T-helper 22 cell (primary cell): Measurements from ENCODE around the gene PRICKLE3.
A peak's percentile ranks its signal among the peaks of the same experiment; 100 is the strongest.

Experiments
- DNase-seq: peaks from one replicate; pipeline ENCODE4 v3.0.0-alpha.2; 2020; ENCODE audit warnings: low read depth

PRICKLE3 gene

DNA sequence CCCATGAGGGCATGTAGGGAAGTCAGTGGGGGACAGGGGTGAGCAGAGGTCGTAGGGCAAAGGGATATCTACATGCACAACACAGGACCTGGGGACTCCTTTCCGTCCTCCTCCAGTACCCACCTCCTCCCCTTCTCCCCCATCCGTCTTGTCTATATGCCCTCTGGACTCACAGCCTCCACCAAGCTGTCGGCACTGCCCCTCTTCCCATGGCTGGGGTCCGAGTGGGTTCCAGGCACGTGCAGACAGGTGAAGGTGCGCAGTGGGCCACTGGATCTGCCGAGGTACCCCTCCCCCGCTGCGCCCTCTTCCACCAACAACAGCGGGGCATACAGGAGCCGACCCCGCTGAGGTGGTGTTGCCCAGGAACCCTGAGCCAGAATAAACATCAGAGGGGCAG lies 19.3 kb upstream of the PRICKLE3 start:
- no peak for DNase-seq

DNA sequence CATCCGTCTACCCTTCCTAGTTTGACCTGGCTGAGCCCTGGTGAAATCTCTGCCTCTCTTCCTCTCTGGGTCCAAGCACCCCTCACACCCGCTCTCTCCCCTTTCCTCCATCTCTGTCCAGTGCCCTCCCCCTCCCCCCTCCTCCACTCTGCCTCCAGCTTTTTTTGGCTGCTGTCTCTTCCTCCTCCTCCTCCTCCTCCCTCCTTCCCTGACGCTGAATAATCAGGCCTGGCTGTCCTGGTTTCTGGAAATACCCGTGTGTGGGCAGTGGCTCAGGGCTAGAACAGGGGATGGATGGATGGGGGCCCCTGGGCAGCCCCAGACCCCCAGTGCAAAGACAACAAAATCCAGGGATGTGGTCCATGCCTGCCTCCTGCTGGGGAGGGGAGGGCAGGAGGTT lies 18.5 kb upstream of the PRICKLE3 start:
- no peak for DNase-seq

DNA sequence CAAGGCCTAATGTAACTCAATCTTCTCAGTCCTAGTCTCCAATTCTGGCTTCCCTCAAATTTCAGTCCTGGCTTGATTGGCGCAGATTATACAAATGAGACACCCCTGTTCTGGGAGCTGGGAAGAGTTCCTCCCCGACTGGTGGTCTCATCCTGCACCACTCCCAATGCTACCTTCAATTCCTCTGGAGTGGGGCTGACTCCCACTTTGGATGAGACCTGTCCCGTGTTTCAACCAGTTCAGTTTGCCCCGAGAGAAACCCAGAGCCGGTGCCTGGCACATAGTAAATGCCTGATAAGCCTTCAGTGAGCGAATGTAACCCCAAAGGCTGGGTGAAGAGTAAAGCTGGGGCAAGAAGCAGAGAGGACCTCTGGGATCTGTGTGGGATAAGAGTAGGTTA lies 17.8 kb upstream of the PRICKLE3 start:
- no peak for DNase-seq

DNA sequence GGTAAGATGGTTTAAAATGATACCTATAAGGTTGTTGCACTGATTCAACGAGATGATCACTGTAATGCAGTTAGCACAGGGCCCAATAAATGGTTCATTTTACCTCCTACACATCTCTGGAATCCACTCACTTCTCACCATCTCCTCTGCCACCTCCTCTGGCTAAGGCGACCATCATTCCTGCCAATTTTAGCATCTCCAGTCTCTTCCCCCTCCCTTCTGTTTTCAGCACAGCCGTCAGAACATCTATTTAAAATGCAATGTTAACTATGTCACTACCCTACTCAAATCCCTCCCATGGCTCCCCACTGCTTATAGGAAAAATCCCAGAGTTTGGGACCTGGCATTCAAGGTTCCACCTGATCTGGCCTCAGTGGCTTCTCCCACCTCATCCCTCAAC lies 17.4 kb upstream of the PRICKLE3 start:
- DNase-seq: no peak

DNA sequence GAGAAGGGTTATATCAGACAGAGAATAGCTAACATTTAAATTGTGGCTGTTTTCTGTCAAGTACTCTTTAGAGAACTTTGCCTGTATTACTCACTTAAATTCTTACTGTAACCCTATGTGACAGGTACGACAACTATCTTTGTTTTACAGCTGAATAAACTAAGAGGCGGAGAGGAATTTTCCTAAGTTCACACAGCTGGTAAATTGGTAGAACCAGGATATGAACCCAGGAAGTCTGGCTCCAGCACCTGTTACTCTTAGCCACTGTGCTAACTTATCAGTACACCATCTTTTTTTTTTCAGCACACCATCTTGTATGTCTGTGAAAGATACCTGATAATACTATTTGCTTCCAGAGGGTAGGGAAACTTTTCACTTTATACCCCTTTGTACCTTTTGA lies 15.8 kb upstream of the PRICKLE3 start:
- no peak for DNase-seq

DNA sequence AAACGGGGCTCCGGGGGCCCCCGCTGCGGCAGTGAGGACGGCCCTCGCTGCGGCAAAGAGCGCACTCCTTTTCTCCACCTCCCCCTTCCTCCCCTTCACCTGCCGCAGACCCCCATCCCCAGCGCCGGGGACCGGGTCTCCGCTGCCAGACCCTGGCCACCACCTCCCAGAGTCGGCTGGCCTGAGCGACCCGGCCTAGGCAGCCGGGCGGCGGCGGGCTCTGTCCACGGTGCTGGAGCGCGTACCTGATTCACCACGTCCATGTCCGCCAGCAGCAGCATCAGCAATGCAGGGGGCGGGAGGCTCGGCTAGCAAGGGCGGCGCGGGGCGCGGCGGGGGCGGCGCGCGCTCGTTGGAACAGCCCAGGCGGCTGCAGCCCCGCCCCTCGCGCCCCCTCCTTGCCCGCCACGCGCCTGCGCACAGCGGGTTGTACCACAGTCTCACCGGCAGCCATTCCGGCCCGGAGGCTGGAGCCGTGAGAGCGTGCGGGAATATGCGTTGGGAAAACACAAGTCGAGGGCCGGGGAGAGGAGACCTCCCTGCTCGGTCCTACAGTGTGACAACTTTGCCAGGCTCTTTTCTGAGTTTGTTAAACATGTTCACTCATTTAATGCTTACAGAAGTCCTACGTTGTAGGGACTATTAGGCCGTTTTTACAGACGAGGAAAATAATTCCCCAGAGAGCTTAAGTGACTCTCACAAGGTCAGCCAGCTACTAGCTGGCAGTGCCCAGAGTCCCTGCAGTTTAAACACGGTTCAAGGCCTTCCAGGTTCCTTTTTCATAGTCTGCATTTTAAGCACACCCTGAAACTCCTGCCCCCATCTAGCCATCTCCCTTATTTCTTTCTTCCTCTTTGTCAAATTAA lies 14.0 kb upstream of the PRICKLE3 start, which contains the start of gene SYP:
SYP (minus strand) TSS at position 288 of the 866 bp plus-strand sequence; CDS start at position 281, 7 bp downstream.
- DNase-seq: peak; percentile 76

DNA sequence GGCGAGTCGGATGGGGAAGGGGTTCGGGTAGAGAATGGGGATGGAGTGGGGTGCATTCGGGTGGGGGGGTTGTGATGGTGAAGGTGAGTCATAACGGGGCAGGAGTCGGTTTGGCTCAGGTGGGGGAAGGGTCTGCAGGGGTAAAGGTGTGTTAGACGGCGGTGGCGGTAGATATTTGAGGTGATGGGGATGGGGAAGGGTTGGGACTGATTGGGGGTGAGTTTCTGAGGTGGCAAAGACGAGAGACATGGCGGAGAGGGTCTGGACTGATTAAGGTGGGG lies 13.1 kb upstream of the PRICKLE3 start:
- no peak for DNase-seq

DNA sequence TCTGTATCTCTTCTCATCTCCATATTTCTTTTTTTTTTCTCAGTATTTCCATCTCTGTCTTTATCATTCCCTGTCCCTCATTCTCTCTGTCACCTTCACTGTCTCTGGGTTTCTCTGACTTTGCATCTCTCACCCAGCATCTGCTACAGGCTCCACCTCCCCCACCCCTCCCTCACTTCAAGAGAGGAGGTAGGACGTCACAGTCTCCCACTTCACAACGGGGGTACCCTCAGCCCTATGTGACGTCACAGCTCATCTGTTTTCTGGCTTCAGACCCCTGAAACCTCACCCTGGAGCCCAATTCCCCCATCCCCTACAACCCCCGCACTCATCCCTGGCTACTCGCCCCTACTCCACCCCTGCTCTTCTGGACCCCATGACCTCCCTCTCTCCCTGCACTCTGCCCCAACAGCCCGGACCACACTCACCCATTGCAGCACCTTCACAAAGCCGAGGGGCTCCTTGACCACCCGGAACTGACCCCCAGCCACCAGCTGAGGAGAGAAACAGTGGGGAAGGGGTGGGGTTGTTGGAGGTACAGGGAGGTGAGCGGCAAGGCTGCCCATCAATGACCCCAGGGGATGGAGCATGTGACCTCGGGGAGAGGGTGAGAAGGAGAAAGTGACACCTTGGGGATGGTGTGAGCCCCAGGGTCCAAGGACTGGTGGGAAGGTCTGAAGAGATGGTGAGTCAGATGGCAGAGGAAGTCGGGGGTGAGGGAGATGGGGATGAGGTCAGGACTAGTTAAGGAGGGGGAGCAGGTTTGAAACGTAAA lies 12.6 kb upstream of the PRICKLE3 start:
- DNase-seq: no peak

DNA sequence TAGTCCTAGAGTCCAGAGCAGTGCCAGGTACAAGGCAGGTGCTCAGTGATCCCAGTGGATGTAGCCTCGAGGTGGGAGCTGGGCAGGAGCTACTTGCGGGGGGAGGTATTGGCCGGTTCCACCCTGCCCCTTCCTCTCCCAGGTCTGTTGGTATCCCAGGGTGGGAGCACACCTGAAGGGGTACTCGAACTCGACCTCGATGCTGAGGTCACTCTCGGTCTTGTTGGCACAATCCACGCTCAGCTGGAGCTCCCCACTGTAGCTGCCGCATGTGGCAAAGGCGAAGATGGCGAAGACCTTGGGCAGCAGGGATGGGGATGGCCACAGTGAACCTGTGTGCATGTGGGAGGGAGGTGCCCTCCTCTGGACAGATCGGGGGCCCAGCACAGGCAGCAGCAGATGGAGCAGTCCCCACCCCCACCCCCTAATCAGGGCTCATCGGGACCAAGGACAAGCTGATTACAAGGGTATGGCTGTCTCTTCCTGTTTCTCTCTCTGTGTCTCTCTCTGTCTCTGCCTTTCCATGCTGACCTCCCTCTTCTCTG lies 11.4 kb upstream of the PRICKLE3 start:
- DNase-seq: no peak

DNA sequence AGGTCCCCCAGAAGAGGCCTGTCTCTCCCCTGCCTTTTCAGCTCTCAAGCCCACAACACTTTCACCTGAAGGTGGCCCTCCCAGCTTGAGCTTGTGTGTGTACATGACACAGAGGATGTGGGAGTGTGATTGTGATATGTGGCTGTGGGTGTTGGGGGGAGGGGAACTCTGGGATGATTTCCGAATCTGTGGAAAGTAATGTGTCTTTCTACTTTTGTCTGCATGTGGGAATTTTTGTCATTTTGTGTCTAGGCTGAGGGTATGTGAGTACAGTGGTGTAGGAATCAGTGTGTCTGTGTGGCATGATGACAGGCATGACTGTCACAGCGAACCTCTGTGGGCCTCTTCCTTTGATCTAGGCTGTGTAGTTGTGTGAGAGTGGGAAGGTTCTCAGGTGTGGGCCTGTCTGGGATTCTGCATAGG lies 7.4 kb upstream of the PRICKLE3 start:
- DNase-seq: no peak

DNA sequence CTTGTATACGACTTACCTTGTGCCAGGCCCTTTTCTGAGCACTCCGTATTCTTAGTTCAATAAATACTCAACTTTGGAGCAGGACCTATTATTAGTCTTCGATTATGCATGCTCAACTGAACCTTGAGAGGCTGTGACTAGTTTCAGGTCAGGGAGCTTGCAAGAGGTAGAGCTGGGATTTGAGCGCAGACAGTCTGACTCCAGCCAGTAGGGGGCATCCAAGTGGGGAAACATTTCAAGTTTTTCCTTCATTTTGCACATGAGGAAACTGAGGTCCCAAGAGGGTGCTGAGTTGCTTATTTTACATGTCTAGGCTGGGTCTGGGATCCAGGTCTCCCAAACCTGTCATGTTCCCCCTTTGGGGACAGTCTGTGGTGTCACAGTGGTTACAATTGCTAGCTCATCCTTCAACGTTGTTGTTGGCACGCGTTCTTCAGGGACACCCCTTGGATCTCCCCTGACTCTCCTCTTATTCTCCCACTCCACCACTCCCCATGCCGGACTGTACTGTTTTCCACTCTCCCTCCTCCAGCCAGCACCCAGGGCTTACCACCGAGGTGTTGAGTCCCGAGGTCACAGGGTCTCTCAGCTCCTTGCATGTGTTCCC lies 6.7 kb upstream of the PRICKLE3 start:
- DNase-seq: no peak

DNA sequence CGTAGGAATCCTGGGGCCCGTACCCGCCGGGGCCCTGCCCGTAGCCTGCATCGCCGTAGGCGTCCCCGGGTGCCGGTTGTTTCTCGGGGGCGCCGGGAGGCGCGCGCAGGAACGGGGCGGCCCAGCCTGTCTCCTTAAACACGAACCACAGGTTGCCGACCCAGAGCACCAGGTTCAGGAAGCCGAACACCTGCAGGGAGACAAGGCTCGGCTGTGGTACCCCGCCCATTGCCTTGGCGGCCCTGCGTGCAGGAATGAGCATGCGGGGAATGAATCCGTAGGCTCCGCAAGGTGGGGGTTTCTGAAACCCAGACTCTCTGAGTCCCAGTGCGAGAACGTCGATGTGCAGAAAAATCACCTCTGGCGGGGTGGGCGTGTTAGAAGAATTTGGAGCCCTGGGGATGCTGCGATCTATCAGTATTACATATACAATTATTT lies 5.4 kb upstream of the PRICKLE3 start:
- DNase-seq: no peak

DNA sequence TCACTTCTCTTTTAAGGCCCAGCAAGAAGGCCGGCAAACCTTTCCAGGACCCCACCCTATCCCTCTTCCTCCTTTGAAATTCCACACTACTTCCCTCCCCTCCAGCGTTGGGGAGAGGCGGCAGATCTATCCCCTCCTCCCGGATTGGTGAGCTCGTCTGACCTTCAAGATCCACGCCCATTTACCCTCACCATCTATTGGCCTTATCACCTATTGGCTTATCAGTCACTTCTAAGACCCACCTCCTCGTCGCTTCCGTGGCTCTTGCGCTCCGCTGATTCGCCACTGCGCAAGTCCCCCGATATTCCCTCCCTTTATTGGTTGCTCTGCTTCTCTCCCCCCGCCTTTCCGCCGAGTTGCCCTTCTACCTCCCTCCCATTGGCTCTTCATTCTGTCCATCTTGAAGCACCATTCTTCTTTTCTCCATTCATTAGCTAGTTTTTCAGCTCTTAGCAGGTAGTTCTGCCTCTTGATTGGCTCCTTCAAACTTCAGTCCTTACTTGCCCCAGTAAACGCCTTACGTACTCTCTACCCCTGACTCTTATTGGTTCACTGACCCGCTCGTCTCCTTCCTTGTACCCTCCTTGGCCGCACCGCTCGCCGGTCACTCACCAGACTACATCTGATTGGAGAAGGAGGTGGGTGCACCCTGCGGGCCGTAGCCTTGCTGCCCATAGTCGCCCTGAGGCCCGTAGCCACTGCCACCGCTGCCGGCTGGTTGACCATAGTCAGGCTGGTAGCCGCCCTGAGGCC lies 4.8 kb upstream of the PRICKLE3 start:
- peak; percentile 81 for DNase-seq

DNA sequence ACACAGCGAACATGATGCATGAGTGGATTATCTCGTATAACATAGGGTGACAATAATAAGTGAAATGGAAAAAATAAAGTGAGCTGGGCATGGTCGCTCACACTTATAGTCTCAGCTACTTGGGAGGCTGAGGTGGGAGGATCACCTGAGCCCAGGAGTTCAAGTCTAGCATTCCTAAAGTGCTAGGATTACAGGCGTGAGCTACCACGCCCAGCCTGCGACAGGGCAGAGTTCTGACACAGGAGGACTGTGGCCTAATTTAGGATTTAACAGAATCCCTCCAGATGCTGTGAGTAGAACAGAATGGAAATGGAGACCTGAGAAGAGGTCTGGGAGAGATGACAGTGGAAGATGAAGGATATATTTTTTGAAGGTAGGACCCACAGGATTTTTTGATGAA lies 3.4 kb upstream of the PRICKLE3 start:
- DNase-seq: no peak

DNA sequence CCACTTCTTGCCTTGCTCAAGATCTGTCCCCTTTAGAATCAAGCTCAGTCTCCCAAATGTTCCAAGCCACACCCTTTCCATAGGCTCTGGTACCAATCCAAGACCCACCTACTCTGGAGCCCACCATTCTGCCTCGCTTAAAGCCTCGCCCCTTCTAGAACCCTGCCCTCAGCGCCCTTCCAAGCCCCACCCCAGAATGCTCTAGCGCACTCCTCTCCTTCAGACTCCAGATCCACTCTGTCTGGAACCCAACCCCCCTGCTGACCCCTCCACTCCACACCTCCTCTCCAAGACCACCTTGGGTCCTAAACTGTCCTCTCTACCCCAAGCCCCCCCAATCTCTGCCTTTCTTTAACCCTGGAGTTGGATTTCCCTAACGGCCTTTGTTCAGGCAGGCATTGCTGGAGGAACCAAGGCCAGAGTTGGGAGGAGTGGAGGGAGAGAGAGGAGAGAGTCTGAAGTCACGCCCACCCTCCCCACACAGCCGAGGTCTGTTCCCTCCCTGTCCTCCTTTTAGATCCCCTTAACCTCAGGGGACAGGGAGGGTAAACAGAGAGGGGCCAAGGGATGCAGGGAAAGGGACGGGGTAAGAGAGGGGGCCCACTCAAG lies 2.4 kb upstream of the PRICKLE3 start:
- no peak for DNase-seq

DNA sequence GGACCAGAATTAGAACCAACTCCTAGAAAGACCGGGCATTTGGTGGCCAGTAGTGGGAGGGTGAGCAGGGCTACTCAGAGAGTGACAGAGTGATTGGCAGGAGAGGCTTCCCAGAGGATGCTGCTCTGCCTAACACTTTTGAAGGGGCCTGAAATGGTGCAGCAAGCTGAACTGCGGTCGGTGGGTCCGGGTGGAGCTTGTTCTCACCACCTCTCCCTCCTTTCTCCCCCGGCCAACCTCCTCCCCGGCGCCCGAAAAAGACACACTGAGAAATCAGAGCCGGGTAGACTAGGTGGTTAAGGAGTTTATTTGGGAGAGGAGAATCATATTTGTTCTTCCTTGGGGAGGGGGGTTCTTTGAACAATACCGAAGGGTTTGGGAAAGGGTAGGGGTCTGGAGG lies 1.4 kb upstream of the PRICKLE3 start:
- no peak for DNase-seq

DNA sequence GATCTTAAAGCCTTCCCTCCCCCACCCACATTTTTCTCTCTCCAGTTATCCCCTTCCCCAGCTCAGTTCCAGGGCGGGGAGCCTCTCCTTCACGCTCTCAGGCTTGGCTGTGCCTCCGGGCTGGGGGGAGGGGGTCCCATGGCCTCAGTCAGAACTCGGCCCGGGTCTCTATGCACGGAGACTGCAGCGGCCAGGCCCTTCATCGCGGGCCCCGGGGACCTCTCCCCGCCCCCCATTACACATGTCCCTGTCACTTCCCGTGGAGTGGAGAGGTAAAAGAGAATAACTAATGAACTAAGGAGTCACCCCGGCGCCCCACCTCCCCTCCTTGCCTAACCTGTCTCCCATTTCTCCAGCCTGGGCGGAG lies 838 bp upstream of the PRICKLE3 start:
- no peak for DNase-seq

DNA sequence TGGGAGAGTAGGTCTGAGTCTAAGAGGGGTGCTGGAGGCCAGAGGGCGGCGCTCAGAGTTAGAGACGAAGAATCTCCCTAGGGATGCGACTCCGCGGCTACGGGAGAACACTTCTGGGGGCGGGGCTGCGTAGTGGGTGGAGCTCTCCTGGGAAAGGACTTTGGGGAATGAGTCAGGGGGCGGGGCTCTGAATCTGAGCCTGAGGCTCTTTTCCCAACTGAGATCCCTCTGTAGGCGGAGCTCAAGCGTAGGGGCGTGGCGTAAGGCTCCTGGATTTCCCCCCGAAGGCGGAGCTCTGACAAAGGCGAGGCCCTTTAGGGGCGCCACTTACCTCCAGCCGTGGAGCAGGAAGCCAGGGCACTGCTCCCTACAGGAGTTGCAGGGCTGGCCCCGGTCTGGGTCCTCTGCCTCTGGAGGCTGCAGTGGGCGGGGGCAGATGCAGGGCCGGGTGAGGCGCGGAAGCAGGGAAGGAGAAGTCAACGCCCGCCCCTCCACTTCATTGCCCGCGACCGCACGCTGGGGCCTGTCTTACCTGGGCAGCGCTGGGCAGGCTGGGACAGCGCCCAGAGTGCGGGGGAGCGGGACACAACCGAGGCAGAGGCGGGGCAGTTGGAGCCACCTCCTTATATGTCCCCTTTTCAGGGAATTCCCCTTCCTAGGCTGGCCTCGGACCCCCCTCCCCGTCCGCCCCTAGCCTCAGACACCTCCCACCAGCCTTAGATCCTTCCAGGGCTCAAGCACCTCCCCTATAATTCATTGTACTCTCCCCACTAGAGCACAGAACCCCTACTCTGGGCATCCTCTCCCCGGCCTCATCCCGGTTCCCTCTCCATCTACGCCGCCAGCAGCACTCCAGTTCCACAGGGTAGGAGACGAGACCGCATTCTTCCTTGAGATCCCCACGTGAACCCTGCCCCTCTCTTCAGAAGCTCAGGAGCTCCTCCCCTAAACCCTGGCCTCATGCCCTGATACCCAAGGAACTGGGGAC lies 1.6 kb downstream of the PRICKLE3 start:
- peak; percentile 19 for DNase-seq

DNA sequence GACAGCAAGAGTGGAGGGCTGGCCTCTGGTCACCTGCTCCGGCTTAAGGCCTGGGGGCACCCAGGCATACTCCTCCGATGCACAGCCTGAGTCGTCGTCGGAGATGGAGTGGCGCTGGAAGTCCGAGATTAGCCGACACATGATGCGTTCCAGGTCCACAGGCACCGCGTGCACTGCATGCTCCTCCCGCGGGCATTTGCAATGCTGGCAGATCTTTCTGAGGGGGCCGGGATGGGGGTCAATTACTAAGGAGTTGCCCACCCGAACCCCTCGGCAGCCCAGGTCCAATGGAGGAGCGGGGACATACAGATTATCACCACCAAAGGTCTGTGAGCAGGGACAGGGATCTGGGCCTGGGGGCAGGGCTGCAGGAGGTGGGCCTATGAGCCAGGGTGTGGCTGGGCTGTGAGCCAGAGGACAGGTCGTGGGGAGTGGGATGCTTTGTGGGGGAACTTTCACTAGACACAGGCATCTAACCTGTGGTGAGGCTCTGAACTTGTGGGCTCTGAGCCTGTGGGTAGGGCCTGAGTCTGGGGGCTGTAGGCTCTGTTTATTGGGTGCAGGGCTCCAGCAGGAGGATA lies 2.4 kb downstream of the PRICKLE3 start:
- DNase-seq: no peak

DNA sequence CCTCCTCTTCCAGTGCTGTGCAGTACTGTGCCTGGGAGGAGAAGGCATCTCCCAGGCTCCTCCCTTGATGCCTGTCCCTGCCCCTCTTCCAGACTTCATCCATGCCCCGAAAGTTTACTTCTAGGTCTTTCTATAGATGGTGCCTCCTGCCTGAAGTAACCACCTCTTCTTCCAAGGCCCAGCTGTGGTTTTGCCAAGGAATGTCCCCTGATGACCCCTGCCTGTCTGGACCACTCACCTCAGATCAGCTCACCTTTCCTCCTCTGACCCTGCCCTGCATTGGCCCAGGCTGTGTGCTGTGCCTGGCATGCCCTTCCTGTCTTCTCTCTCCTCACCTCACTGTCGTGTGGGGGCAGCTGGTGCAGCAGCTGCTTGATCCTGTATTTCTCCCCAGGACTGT lies 6.8 kb downstream of the PRICKLE3 start:
- DNase-seq: no peak
